ENCODE measurements around the gene IFIT2.

DNA sequence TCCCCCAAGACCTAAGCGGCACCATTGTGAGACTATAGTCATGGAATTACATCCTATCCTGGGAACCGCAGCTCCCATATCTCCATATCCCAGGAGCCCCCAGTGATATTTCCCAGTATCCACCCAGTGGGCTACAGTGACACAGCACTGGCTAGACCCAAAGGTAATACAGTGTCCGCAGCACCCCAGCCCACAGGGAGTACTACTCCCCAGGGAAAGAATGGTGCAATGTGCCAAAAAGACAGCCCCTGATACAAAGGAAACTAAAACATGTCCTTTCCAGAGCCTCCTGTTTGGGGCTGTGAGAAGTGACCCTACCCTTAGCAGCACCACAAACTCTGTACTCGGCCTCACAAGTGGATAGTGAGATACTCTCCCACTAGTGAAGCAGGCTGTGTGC is 4.5 kb upstream of the IFIT2 start:
- no peak for TF ChIP-seq POLR2AphosphoS5 (IDR thresholded peaks at IDR 0.05)
- TF ChIP-seq, protein P1, sequence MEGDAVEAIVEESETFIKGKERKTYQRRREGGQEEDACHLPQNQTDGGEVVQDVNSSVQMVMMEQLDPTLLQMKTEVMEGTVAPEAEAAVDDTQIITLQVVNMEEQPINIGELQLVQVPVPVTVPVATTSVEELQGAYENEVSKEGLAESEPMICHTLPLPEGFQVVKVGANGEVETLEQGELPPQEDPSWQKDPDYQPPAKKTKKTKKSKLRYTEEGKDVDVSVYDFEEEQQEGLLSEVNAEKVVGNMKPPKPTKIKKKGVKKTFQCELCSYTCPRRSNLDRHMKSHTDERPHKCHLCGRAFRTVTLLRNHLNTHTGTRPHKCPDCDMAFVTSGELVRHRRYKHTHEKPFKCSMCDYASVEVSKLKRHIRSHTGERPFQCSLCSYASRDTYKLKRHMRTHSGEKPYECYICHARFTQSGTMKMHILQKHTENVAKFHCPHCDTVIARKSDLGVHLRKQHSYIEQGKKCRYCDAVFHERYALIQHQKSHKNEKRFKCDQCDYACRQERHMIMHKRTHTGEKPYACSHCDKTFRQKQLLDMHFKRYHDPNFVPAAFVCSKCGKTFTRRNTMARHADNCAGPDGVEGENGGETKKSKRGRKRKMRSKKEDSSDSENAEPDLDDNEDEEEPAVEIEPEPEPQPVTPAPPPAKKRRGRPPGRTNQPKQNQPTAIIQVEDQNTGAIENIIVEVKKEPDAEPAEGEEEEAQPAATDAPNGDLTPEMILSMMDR (IDR thresholded peaks at IDR 0.05): no peak
- no peak for TF ChIP-seq POLR2A (IDR thresholded peaks at IDR 0.05)
- TF ChIP-seq EP300 (IDR thresholded peaks at IDR 0.05): no peak

Measured in suprapubic skin (tissue), 4 donors.